HG03196 (cell line): Measurements from ENCODE around the gene C1QA.

Experiments
- ATAC-seq: cut with Tn5 transposase; IDR thresholded peaks from one replicate; pipeline ENCODE4 v1.9.1; 2021; ENCODE audit not compliant: unreplicated experiment

C1QA gene

GRCh38 chr1:22612671-22613571, 23.5 kb upstream of the C1QA start:
- ATAC-seq, result no peak

GRCh38 chr1:22613572-22613918, 22.9 kb upstream of the C1QA start:
- no peak for ATAC-seq

GRCh38 chr1:22613951-22614350, 22.5 kb upstream of the C1QA start:
- ATAC-seq, result no peak

GRCh38 chr1:22615886-22616285, 20.5 kb upstream of the C1QA start:
- ATAC-seq, result no peak

GRCh38 chr1:22616571-22616970, 19.9 kb upstream of the C1QA start:
- ATAC-seq, result no peak

GRCh38 chr1:22618056-22618455, 18.4 kb upstream of the C1QA start:
- ATAC-seq, result no peak

GRCh38 chr1:22619252-22619651, 17.2 kb upstream of the C1QA start:
- no peak for ATAC-seq

GRCh38 chr1:22619798-22620197, 16.6 kb upstream of the C1QA start:
- no peak for ATAC-seq

- ATAC-seq, result no peak
Measured at GRCh38 chr1:22621761-22622160, 14.7 kb upstream of the C1QA start.

- ATAC-seq, result no peak
Measured at GRCh38 chr1:22625262-22625925, 11.0 kb upstream of the C1QA start.

- ATAC-seq, result no peak
Measured at GRCh38 chr1:22626237-22627157, 9.9 kb upstream of the C1QA start.

- ATAC-seq, result no peak
Measured at GRCh38 chr1:22627331-22627730, 9.1 kb upstream of the C1QA start.

- no peak for ATAC-seq
Measured at GRCh38 chr1:22628698-22629444, 7.6 kb upstream of the C1QA start.

- no peak for ATAC-seq
Measured at GRCh38 chr1:22629886-22630285, 6.5 kb upstream of the C1QA start.

- no peak for ATAC-seq
Measured at GRCh38 chr1:22633697-22634463, 2.5 kb upstream of the C1QA start.

- ATAC-seq, result no peak
Measured at GRCh38 chr1:22635436-22635835, 992 bp upstream of the C1QA start.

- ATAC-seq, result no peak
Measured at GRCh38 chr1:22636927-22637326, 499 bp downstream of the C1QA start.

- ATAC-seq, result no peak
Measured at GRCh38 chr1:22637907-22638445, 1.5 kb downstream of the C1QA start.

GRCh38 chr1:22638476-22639234, 2.2 kb downstream of the C1QA start:
- ATAC-seq, result no peak
